Measurements from ENCODE around the gene AGO4.
"Not testable (repeated sequence)": the region's sequence is repeated elsewhere in the genome, so short reads cannot be mapped to it uniquely, and the experiment has no call there.

AGO4 gene

GRCh38 chr1:35812754-35813153 is 4.9 kb downstream of the AGO4 start:
- DNase-seq, result not testable (repeated sequence)

DNA sequence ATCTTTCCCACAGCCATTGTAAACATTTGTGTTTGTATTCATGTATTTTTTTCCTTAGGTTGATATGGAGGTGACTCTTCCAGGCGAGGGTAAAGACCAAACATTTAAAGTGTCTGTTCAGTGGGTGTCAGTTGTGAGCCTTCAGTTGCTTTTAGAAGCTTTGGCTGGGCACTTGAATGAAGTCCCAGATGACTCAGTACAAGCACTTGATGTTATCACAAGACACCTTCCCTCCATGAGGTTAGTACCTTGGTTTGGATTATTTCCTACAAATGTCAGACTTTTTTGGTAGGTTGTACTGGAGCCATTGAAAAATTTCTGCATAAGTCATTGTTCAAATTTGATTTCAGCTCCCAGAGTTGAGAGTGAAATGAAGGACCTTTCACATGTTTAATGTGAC is 17.4 kb downstream of the AGO4 start:
- no peak for DNase-seq

- DNase-seq, result no peak
Measured at GRCh38 chr1:35832276-35832905, 24.6 kb downstream of the AGO4 start.

GRCh38 chr1:35833395-35833794 is 25.6 kb downstream of the AGO4 start:
- DNase-seq, result no peak

- no peak for DNase-seq
Measured at GRCh38 chr1:35834218-35834617, 26.4 kb downstream of the AGO4 start.

DNA sequence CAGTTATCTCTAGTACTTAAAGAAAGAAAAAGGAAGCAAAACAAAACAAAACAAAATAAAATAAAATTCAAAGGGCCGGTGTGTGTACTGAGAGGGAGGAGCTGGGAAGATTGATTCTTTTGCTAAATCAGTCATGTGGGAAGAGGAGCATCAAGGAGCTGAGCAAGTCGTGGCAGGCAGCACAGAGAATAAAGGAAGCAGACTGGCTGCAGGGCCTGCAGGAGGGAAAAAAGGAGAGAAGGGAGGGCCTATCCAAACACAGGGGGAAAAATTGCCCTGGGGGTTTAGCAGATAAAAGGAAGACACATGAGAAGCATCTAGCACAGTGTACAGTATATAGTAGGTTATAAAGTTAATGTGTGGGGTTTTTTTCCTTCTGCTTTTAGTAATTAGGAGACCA is 27.6 kb downstream of the AGO4 start:
- DNase-seq, result no peak

GRCh38 chr1:35836734-35837133 is 28.9 kb downstream of the AGO4 start:
- DNase-seq, result no peak

GRCh38 chr1:35838693-35839245 is 31.0 kb downstream of the AGO4 start:
- no peak for DNase-seq

- no peak for DNase-seq
Measured at GRCh38 chr1:35844826-35845225, 37.0 kb downstream of the AGO4 start.

DNA sequence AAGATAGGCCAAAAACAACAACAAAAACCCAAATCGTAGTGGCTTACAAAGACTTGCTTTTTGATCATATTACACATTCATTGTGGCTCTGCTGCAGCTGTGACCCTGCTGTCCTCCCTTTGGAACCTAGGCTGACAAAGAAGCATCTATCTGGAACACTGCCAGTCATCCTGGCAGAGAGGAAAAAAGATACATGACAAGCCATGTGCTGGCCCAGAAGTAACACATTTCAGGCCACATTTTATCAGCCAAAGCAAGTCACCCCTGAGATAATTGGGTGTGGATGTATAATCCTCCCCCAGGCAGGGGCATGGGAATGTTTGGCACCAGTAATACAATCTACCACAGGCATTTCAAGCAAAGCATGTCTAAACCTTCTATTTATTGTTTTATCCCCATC is 38.0 kb downstream of the AGO4 start:
- DNase-seq, result no peak

DNA sequence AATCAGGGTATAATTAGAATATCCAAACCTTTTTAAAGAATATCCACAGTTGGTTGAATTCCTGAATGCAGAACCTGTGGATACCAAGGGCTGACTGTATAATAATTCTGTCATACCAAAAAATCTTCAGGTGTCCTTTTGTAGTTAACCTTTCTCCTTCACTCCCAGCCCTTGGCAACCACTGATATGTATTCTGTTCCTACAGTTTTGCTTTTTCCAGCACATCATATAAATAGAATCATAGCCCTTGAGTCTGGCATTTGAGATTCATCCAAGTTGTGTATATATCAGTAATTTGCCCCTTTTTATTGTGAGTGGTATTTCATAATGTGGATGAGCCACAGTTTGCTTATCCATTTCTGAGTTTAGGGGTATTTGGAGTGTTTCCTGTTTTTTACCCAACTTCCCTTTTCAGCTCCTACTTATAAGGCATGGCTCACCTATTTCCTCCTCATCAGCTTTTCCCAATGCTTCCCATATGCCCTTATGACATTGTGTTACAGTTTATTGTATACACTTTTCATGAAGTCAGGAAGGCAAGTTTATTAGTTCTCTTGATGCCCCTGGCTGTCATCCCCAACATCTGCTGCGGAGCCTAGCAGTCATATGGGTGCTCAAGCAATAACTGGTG is 40.2 kb downstream of the AGO4 start:
- no peak for DNase-seq

DNA sequence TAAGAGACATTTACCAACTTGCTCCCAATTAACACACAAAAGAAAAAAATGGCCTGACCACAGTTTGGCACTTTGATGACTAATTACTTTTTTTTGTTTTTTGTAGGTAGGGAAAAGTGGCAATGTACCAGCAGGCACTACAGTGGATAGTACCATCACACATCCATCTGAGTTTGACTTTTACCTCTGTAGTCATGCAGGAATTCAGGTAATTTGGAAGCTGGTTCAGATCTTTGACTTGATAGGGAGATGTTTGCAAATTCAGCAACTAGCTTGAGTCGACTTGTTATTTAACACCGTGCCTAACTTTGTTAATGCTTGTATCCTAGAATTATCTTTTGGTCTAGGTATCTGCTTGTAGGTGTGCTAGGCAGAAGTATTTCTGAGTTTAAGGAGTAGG is 42.2 kb downstream of the AGO4 start:
- DNase-seq, result no peak

DNA sequence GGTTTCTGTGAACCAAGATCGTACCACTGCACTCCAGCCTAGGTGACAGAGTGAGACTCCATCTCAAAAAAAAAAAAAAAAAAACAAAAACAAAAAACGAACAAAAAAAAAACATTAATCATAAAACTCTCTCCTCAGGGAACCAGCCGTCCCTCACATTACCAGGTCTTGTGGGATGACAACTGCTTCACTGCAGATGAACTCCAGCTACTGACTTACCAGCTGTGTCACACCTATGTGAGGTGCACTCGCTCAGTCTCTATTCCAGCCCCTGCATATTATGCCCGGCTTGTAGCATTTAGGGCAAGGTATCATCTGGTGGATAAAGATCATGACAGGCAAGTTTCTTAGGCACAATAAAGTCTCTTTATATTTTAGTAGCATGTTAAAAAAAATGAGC is 42.9 kb downstream of the AGO4 start:
- no peak for DNase-seq

GRCh38 chr1:35851132-35851869 is 43.5 kb downstream of the AGO4 start:
- DNase-seq, result no peak

DNA sequence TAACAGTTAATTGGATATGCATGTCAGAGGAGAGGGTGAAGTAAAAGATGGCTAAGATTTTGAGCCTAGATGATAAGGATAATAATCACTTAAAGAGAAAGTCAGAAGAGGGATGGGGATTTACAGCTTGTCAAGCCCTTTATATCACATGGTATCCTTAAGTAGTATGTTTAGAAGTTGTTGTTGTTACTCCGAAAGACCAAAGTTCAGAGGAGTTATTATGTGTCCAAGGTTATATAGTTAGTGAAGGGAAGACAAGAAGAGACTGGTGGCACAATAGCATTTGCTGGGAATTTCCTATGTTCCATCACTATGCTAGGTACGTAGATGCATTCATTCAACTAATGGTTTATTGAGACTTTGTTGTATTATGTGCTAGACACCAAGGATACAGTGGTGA is 44.4 kb downstream of the AGO4 start:
- DNase-seq, result no peak

DNA sequence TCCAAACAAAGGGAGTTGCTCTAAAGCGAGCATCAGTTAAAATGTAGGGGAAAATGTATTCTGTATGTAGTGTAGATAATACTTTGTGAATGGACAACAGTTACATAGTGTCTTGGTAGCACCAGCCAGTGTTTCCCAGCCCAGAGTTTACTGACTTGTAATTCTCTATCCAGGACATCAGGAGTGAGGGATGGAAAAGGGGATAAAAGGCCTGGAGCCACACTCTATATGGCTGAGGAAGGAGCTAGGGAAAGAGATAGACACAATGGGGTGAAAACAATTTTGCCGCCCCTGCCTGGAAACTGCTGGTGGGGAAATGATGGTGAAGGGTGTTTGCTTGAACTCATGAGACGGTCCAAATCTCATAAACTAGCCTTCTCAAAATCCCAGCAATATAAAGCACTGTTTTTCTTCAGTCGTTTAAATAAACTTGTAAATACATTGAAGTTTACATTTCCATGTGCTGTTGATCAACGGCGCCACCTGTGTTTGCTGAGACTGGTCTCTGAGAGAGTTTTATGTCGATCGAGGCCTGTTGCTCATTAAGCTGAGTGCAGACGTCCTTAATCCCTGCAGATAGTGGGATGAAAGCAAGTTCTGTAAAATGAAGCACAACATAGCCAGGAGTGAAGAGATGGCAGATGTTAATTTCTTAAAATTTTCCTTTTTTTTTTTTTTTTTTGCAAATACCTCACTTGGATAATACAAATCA is 47.3 kb downstream of the AGO4 start:
- DNase-seq, result no peak

- no peak for DNase-seq
Measured at GRCh38 chr1:35856964-35857363, 49.1 kb downstream of the AGO4 start.

GRCh38 chr1:35857830-35858229 is 50.0 kb downstream of the AGO4 start:
- DNase-seq, result no peak

- no peak for DNase-seq
Measured at GRCh38 chr1:35860696-35861095, 52.9 kb downstream of the AGO4 start.

- no peak for DNase-seq
Measured at GRCh38 chr1:35863136-35863535, 55.3 kb downstream of the AGO4 start.

- DNase-seq, result no peak
Measured at GRCh38 chr1:35863881-35864625, 56.2 kb downstream of the AGO4 start.

DNA sequence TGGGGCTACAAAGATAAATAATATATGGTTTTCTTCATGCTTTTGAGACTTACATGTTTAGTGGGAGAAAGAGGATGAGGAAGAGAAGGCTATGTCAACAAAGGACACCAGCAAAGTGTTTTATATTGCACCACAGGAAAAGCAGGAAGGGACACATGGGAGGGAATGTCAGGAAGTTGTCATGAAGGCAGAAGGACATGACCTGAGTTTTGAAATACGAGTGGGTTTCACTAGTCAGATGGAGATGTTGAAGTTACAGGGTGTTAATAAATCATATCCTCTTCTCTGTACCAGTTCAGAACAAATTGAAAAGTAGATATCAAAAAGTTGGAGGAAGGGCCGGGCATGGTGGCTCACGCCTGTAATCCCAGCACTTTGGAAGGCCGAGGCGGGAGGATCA is 57.0 kb downstream of the AGO4 start:
- no peak for DNase-seq

GRCh38 chr1:35866991-35867390 is 59.2 kb downstream of the AGO4 start:
- no peak for DNase-seq
